ENCODE data around the gene PDLIM1.

- no peak for TF ChIP-seq CTCF (IDR thresholded peaks at IDR 0.05)
- no peak for TF ChIP-seq POLR2A (IDR thresholded peaks at IDR 0.05)
- TF ChIP-seq EP300 (IDR thresholded peaks at IDR 0.05): no peak
- TF ChIP-seq POLR2AphosphoS5 (IDR thresholded peaks at IDR 0.05): no peak
These were observed 102.2 kb downstream of the PDLIM1 start for GRCh38 chr10:95188593-95188992.
